ENCODE data around the gene MPZL3.

MPZL3 gene

DNA sequence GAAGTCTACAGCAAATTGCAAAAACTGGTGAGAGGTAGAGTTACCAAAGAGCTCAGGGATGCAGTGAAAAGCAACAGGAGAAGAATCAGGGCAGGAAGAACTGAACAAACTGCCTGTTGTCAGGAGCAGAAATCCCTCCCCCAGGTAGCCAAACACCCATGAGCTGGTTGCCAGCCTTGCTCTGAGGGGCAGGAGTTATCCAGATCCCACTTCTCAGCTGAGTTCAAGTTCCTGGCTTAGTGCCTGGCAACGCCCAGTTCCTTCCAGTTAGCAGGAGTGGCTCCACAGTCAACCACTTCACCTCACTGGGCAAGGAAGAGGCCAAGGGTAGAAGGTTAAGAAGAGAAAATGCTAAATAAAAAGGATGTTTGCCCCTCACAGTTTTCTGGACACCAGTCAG, 13.8 kb upstream of the MPZL3 start:
- DNase-seq (ENCODE audit: low read depth) = no peak
- no peak overlapping the region for H3K4me3 ChIP-seq (ENCODE audit: low read depth, low read length)
- TF ChIP-seq, protein P1, sequence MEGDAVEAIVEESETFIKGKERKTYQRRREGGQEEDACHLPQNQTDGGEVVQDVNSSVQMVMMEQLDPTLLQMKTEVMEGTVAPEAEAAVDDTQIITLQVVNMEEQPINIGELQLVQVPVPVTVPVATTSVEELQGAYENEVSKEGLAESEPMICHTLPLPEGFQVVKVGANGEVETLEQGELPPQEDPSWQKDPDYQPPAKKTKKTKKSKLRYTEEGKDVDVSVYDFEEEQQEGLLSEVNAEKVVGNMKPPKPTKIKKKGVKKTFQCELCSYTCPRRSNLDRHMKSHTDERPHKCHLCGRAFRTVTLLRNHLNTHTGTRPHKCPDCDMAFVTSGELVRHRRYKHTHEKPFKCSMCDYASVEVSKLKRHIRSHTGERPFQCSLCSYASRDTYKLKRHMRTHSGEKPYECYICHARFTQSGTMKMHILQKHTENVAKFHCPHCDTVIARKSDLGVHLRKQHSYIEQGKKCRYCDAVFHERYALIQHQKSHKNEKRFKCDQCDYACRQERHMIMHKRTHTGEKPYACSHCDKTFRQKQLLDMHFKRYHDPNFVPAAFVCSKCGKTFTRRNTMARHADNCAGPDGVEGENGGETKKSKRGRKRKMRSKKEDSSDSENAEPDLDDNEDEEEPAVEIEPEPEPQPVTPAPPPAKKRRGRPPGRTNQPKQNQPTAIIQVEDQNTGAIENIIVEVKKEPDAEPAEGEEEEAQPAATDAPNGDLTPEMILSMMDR (IDR thresholded peaks at IDR 0.05; ENCODE audit: control insufficient read depth, extremely low read depth, insufficient read depth) = no peak

DNA sequence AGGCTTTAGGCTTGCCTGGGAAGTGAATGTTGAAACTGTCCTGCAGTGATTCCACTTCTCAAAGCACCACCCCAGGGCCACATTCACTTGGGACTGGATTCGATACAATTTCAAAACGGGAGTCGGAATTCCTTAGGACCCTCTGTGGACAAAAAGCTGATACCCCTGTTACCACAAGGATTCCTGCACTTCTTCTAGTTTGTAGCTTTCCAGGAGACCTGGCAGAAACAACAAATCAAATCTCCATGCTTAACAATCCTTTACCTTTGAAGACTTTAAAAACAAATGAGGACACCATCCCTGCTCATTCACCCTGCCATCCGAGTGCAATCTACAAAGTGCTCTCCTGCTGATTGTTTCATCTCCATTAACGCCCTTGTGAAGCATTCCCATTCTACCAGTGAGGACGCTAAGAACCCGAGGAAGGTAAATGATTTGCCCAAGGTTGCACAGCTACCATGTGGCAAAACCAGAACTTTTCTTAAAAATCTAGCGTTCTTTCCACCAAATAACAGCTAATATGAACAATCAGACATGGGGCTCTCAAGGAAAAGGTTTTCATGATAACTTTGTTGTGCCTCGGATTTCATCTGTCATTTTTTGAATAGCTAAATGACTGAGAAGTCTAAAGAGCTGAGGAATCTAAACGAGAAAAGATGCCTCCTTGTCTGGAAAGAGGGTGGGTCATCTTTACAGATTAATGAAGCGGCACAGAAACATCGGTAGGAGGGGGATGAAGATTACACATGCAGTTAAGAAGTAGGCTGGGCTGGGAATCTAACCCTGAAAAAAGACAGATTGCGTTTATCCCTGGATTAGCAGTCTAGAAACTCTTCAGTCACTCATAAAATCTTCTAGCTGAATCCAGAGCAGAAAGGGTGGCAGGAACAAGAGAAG, 12.7 kb upstream of the MPZL3 start:
- DNase-seq (ENCODE audit: low read depth) = no peak
- H3K4me3 ChIP-seq (ENCODE audit: low read depth, low read length) = peak overlapping the region; percentile 52
- TF ChIP-seq, protein P1 (IDR thresholded peaks at IDR 0.05; ENCODE audit: control insufficient read depth, extremely low read depth, insufficient read depth) = no peak

DNA sequence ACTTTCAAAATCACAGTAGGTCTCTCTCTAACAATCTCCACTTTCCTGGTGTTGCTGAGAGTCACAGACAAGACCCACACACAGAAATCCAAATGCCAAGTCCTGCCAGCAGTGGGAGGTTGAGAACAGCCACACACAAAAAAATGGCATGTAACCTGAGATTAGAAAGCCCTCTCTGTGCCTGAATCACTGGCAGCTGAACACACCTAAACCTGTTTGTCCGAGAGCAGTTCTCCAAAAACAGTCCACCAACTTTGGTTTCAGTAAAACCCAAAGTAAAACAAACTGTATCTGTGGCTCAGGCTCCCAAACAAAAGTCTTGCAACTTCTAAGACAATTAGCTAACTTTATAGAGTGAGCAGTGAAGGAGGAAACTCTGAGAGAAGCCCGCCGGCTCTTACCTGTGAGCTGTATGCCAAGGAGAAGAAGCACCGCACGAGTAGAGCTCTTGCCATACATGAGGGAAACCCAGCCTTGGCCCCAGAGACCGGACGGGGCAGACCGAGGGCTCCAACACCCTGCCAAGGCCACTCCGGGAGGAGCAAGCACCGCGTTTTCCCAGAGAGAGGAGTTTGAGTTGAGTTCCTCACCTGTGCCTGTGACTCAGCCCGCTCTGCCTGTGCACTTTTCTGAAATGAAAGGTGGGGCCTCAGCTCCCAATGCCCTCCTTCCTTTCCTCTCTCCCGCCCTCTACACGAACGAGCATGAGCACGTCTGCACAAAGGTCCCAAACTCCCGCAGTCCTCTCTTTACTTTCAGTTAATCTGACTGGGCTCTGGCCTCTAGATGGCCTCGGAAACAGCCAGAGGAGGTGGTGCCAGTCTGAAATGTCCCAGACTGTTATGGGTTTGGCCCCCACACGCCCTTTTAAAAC, 11.8 kb upstream of the MPZL3 start, which contains the start of gene MPZL2:
TSS of gene MPZL2 (minus strand) at position 603 of the 874 bp plus-strand sequence. CDS start at position 459, 144 bp downstream.
- peak; percentile 64 for DNase-seq (ENCODE audit: low read depth)
- TF ChIP-seq, protein P1 (IDR thresholded peaks at IDR 0.05; ENCODE audit: control insufficient read depth, extremely low read depth, insufficient read depth) = peak; percentile 33
- H3K4me3 ChIP-seq (ENCODE audit: low read depth, low read length) = peak within 1 kb of the TSS; percentile 52

DNA sequence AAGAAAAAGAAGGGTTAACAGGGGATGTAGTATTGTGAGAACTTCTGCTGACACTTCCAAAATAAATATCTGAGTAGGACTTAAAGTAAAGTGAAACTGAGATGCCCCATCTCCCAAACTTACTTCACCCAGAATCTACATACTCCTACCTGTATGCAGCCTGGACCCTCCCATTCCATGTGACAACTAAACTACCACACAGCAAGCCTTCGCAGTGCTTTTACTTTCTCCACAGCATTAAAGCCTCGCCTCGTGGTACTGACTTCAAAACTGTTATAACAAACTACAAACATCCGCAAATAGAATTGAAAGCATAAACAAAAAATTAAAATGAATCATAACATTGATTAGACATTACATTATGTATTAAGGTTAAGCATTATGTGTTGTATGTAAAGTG, 10.9 kb upstream of the MPZL3 start:
- DNase-seq (ENCODE audit: low read depth) = no peak
- H3K4me3 ChIP-seq (ENCODE audit: low read depth, low read length) = peak overlapping the region; percentile 52
- TF ChIP-seq, protein P1 (IDR thresholded peaks at IDR 0.05; ENCODE audit: control insufficient read depth, extremely low read depth, insufficient read depth) = no peak

DNA sequence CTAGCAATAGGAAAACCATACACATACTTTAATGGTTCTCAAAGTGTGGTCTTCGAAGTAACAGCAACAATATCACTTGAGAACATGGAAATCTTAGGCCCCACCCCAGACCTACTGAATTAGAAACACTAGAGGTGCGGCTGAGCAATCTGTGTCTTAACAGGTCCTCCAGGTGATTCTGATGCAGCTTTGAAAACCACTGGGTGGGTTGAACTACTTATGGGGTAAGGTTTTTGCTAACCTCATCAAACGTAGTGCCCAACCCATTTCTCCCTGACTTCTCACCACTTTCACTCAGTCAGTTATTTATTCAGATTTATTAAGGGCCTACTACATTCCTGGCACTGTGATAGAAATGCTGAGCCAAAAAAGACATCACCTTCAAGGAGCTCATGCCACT, 8.2 kb upstream of the MPZL3 start:
- no peak overlapping the region for H3K4me3 ChIP-seq (ENCODE audit: low read depth, low read length)
- TF ChIP-seq, protein P1 (IDR thresholded peaks at IDR 0.05; ENCODE audit: control insufficient read depth, extremely low read depth, insufficient read depth) = no peak
- DNase-seq (ENCODE audit: low read depth) = no peak

DNA sequence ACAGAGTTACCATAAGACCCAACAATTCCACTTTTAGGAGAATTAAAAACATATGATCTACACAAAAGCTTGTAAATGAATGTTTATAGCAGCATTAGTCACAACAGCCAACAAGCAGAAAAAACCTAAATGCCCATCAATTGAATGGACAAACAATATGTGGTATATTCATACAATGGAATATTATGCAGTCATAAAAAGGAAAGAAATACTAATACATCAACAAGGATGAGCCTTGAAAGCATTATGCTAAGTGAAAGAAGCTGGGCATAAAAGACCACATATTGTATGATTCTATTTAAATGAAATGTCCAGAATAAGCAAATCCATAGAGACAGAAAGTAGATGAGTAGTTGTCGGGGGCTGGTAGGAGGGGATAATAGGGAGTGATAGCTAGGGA, 7.0 kb upstream of the MPZL3 start:
- no peak overlapping the region for H3K4me3 ChIP-seq (ENCODE audit: low read depth, low read length)
- DNase-seq (ENCODE audit: low read depth) = no peak
- TF ChIP-seq, protein P1 (IDR thresholded peaks at IDR 0.05; ENCODE audit: control insufficient read depth, extremely low read depth, insufficient read depth) = no peak

Data from LNCaP clone FGC (cell line).